Cardiac fibroblast (primary cell): ENCODE measurements around the gene GIMAP1.
"Not testable (repeated sequence)": the region's sequence is repeated elsewhere in the genome, so short reads cannot be mapped to it uniquely, and the experiment has no call there.

Experiments used
- DNase-seq, 2 donors: peaks; one replicate each; pipeline versions ENCODE4 v3.0.0 to v3.0.0-alpha.2; 2010; ENCODE audit warnings: low read depth in 2 of 2
- H3K4me3 ChIP-seq, 2 donors: replicated peaks in 1 of 2; 1 replicate in 1 of 2; 2 replicates in 1 of 2; pipeline ENCODE4 v1.5.1; 2011; ENCODE audit warnings: low read depth in 2 of 2, low read length in 2 of 2, mild to moderate bottlenecking in 2 of 2, moderate library complexity in 1 of 2
- CTCF ChIP-seq: IDR thresholded peaks from one replicate; pipeline ENCODE4 v1.5.1; 2011; ENCODE audit warnings: low read depth, mild to moderate bottlenecking, low read length, inconsistent platforms

GIMAP1 gene

GRCh38 chr7:150716368-150716767 is at the start of gene GIMAP1:
TSS of gene GIMAP1 (plus strand) at chr7:150716613. CDS start at chr7:150719048, 2,435 bp downstream.
- no peak for DNase-seq
- no peak within 1 kb of the TSS for H3K4me3 ChIP-seq
- TF ChIP-seq CTCF = no peak

- H3K4me3 ChIP-seq = no peak overlapping the region
- TF ChIP-seq CTCF = no peak
- no peak for DNase-seq
These were observed 47.9 kb upstream of the GIMAP1 start for GRCh38 chr7:150668472-150668911.

GRCh38 chr7:150668977-150669376 is 47.4 kb upstream of the GIMAP1 start:
- TF ChIP-seq CTCF = no peak
- H3K4me3 ChIP-seq = no peak overlapping the region
- DNase-seq = no peak

- H3K4me3 ChIP-seq, DNase-seq: not testable (repeated sequence)
These were observed 44.4 kb upstream of the GIMAP1 start for GRCh38 chr7:150671798-150672585.

GRCh38 chr7:150675714-150676113 is 40.7 kb upstream of the GIMAP1 start:
- H3K4me3 ChIP-seq = no peak overlapping the region
- no peak for TF ChIP-seq CTCF
- no peak for DNase-seq

- DNase-seq = not testable (repeated sequence)
These were observed 40.1 kb upstream of the GIMAP1 start for GRCh38 chr7:150676276-150676675.

GRCh38 chr7:150676854-150677253 is 39.6 kb upstream of the GIMAP1 start:
- not testable (repeated sequence) for DNase-seq, H3K4me3 ChIP-seq

More at GRCh38 chr7:150676276-150676675, 40.1 kb upstream of the GIMAP1 start:
- not testable (repeated sequence) for H3K4me3 ChIP-seq

- DNase-seq, H3K4me3 ChIP-seq: not testable (repeated sequence)
These were observed 37.8 kb upstream of the GIMAP1 start for GRCh38 chr7:150678601-150679000.

GRCh38 chr7:150680364-150680763 is 36.0 kb upstream of the GIMAP1 start:
- not testable (repeated sequence) for H3K4me3 ChIP-seq, DNase-seq
